Fibroblast of gingiva (primary cell): Measurements from ENCODE around the gene KCNK16.
A peak's percentile ranks its signal among the peaks of the same experiment; 100 is the strongest.
"Not testable (repeated sequence)": the region's sequence is repeated elsewhere in the genome, so short reads cannot be mapped to it uniquely, and the experiment has no call there.

Source experiments
- DNase-seq: peaks from one replicate; pipeline ENCODE4 v3.0.0-alpha.2; 2011; ENCODE audit warnings: low read depth

The KCNK16 gene

GRCh38 chr6:39309942-39310531, 12.5 kb downstream of the KCNK16 start:
- DNase-seq, result peak; percentile 59

DNA sequence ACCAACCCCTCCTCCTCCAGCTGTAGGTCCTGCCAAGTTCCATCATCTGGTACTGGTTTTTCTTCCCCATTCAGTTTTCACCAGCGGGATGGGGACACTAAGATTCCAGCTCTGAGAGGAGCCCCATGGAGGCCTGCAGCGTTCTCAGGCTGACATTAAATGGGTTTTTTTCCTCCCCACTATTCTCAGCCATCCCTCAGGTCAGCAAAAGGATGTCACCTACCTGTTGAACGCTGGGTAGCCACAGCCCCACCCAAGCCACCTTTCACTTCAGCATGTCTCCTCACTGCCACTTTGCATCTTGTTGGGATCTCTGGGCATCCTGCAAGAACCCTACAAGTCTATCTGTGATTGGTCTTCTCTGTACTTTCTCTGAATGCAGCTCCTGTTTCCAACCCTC, 15.0 kb downstream of the KCNK16 start:
- DNase-seq, result no peak

DNA sequence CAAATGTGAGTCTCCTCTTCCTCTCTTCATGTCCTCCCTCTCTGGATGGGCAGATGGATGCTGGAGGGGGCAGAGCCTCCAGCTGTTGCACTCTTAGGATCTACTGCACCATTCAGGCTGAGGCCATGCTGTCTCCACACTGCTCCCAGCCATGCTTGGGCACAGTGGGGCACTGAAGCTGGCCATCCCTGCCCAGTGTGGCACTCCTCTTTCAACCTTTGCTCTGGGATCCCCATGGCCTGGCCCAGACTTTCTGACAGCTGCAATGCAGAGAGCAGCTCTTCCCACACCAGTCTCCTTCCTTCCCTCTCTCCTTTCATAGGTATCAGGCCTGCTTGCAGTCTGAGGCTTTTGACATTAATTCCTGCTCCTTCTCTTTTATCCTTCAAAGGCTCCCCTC, 17.6 kb downstream of the KCNK16 start:
- DNase-seq, result no peak

- no peak for DNase-seq
Observed at GRCh38 chr6:39303425-39304153, 18.9 kb downstream of the KCNK16 start.

DNA sequence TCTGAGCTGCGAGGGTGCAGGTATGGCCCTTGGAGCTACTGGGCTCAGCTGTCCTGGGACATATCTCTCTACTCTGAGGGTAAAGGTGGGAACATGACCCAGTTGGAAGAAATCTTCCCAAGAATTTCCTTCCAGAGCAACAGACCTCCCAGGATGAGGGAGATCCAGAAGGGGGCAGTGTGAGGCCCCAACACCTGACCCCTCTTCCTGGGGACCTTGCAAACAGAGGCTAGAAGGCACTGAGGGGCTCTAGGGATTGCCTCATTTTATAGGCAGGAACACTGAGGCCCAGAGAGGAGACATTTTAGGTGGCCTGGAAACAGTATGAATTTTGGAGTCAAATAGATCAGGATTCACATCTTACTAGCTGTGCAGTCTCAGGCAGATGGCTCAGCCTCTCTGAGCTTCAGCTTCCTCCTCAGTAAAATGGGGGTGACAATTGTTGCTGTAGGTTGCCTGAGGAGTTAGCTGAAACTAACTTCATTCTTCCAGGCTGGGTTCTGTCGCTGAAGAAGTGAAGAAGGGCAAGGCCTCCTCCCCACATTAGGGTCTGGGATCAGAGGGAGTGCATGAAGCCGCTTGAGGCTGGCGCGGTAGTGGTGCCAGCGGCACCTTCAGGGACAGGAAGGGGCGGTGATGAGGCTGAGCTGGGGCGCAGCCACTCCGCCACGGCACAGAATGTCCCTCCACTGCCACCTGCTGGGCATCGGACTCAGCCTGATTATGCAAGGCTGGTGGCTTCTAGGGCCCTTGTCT, 19.7 kb downstream of the KCNK16 start:
- DNase-seq, result peak; percentile 51

- DNase-seq, result no peak
Observed at GRCh38 chr6:39302011-39302410, 20.5 kb downstream of the KCNK16 start.

GRCh38 chr6:39301606-39302005, 20.9 kb downstream of the KCNK16 start:
- no peak for DNase-seq

- DNase-seq, result no peak
Observed at GRCh38 chr6:39300739-39301138, 21.8 kb downstream of the KCNK16 start.

DNA sequence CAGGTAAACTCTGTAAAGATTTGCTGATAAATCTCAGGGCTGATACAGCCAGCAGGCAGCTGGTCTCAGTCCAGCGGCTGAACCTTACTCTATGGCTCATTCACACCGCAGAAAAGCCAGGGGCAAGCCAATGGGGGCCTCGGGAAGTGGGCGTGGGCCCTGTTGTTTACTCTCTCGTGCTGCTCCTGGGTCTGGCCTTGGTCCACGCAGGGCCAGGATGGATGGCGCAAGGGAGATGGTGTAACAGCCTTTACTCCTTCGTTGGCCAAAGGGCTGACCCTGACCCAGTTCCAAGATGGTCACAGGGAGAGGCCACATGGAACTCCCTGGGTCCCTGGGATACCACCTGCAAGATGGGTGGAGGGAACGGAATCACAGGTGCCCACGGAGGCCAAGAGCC, 24.4 kb downstream of the KCNK16 start:
- no peak for DNase-seq

- peak; percentile 40 for DNase-seq
Observed at GRCh38 chr6:39296745-39297640, 25.5 kb downstream of the KCNK16 start.

- no peak for DNase-seq
Observed at GRCh38 chr6:39295611-39296011, 26.9 kb downstream of the KCNK16 start.

DNA sequence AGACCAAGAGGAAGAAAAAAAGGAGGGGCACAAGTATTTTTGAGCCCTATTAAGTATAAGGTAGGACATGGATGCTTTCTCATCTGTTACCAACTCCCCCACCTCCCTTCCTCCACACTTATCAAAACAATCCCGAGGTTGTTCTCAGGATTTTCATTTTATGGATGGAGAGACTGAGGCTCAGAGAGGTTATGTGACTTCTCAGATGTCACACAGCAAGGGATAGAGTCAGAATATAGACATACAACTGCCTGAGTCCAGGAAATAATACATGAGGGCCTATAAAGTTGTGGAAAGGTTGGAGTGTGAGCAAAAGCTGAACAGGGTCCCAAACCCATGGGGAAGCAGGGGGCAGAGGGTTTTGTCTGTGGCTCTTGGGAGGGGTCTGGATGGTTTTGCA, 27.6 kb downstream of the KCNK16 start:
- no peak for DNase-seq

GRCh38 chr6:39294133-39294532, 28.4 kb downstream of the KCNK16 start:
- no peak for DNase-seq

DNA sequence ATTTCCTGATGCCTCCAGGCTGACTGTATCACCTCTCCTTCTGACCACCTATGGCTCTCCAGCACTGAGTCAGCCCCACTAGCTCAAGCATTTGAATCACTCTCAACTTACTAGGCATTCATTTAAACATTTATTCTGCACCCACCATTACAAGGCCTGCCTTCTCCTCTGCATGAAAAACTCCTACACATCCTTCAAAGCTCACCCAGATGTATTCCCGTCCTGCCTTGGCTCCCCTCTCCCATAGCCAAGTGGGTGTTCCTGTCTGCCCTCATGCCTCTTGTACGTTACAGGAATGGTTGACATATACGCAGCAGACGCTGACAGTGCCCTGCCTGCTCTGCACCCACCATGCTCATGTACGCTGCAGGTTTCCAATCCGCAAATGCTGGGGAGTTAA, 29.9 kb downstream of the KCNK16 start:
- DNase-seq, result no peak

GRCh38 chr6:39289490-39289889, 33.0 kb downstream of the KCNK16 start:
- no peak for DNase-seq

GRCh38 chr6:39287601-39288000, 34.9 kb downstream of the KCNK16 start:
- no peak for DNase-seq

DNA sequence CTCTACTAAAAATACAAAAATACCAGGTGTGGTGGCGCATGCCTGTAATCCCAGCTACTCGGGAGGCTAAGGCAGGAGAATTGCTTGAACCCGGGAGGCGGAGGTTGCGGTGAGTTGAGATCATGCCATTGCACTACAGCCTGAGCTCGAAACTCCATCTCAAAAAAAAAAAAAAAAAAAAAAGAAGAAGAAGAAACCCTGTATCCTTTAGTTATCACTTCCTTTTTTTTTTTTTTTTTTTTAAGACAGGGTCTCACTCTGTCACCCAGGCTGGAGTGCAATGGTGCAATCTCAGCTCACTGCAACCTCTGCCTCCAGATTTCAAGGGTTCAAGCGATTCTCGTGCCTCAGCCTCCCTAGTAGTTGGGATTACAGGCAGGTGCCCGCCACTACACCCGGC, 35.9 kb downstream of the KCNK16 start:
- DNase-seq, result not testable (repeated sequence)

- DNase-seq, result no peak
Observed at GRCh38 chr6:39282774-39283173, 39.7 kb downstream of the KCNK16 start.

DNA sequence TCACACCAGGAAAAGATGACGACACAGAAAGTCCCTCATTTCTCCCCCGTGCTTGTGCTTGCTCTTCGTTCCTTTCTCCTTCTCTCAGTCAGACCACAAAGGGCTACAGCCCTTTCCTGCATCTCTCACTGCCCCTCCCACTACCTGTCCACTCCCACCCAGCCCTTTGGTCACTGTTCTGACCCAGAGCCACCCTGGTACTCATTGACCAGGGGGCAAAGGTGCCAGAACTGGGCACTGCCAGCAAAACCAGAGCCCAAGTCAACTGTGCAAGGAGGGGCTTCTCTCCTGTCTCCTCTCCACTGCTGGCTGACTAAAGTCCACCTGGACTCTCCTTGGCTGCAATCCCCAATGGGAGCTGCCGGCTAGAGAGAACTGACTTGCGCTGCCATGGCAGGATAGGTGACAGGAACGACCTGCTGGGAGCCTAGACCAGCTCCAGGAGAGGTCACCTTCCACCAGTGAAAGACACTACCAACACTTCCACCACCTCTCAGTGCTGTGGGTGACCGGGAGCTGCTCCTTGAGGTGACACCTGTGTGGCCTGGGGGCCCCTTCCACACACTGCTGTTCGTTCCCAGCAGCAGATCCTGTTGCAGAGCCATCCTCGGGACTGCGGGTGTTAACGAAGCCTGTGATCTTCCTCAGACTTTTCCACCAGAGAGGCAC, 41.1 kb downstream of the KCNK16 start:
- no peak for DNase-seq

DNA sequence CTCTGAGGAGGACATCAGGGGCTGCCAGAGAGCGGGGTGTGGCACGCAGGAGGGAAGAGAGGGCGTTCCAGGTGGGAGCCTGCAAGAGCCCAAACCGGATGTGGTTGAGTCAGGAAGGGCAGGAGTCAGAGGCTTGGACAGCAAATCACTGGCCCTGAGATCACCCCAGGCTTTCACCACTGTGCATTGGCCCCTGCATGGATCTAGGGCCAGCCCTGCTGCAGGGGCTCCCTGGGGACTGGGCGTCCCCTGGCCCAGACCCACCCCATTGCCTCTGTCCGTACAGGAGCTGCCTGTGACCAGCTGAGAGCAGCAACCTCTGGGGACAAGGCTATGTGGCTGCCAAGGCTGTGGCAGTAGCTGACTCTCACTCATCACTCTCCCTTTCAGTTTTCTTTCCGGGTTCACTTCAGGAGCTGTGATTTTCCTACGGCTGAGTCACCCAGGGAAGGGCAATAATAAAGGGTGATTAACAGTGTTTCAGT, 42.2 kb downstream of the KCNK16 start:
- DNase-seq, result no peak

GRCh38 chr6:39279539-39279938, 43.0 kb downstream of the KCNK16 start:
- no peak for DNase-seq
